HG03095 (cell line): ENCODE measurements around the gene HTR3A.

Source experiments
- ATAC-seq: cut with Tn5 transposase; IDR thresholded peaks from one replicate; pipeline ENCODE4 v1.9.1; 2021; ENCODE audit warnings: moderate library complexity; ENCODE audit not compliant: unreplicated experiment

HTR3A gene

GRCh38 chr11:114016986-114017385, 42.1 kb downstream of the HTR3A start:
- no peak for ATAC-seq

DNA sequence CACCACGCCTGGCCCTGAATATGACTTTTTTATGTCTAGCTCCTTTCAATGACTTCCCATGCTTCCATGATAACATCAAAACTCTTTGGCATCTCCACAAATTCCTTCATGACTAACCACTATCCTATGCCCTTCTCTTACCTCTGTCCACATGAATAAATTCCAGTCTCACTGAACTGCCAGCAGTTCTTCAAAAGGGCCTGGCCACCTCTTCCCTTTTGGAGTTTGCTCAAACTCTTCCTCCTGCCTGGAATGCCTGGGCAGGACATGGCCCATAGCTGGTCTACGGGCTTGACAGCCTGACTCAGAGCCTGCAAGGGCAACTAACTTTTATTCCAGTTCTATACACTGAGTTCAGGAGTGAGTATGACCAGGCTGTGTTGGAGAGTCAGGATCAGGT, 42.8 kb downstream of the HTR3A start:
- ATAC-seq, result no peak

DNA sequence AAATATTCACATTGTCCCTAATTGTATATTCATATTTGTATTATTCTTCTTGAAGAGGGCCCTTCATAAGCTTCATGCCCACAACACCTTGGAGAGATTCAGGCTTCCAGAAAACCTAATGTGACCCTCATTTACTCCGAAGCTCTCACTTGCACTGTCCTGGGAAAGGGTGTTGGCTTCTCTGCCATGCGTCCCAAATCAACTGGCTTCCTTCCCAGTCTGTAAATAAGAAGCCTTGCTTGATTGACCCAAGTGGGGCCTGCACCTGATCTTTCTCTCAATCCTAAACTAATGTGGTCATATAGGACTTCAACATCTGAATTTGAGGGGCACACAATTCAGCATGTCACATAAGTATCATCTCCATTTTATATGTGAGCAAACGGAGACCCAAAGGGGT, 44.1 kb downstream of the HTR3A start:
- ATAC-seq, result no peak

DNA sequence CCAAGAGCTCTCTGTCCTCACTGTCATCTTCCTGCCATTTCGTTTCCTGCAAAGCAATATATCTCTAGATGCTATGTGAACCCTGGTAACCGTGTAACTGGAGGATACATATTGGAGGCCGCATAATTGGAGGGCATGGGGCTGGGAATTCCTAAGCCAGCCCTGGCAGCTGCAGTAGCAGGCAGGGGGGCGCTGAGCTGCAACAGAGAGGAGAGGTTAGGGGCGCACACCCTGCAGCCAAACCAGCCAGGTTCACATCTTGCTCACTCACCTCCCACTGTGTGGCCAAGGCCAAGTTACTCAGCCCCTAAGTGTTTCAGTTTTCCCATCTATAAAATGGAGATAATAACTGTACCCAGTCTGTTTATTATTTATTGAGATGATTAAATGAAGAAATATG, 44.7 kb downstream of the HTR3A start:
- ATAC-seq, result no peak

DNA sequence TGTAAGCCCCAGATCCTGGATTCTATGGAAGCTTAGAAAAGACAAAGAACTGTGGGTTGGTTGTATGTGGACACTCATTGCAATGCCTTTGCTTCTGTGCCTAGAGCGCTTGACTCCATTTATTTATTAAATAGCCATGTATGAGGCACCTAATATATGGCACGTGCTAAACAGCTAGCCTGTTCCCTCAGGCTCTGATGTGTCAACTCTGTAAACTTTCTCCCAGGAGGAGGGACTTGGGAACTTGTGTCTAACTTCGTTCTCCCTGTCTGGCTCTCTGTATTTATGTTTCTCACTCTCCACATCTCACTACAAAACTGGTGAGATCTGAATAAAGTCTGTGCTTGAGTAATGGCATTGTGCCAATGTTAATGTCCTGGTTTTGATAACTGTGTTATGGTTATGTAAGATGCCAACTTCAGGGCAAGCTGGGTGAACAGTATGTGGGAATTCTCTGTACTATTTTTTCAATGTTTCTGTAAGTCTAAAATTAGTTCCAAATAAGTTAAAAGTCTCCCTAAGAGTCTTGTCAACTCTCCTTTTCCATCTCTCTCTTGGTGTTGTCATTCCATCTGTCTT, 50.5 kb downstream of the HTR3A start:
- no peak for ATAC-seq

DNA sequence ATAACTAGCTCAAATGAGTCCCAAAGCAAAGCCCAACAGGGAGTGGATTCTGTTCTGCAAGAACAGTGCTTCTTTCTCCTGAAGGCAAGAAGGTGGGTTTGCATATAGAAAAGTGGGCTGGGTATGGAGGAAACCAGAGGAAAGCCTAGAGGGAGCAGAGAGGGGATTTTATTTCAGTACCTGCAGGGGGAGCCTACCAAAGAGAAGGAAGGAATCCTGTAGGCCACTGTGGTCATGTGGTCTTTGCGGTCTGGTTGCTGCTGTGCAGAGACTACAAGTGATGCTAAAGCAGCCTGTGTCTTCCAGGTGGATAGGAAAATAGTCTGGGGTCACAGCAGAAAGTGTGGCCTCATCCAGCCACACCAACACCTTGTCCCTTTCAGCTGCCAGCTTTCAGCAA, 51.4 kb downstream of the HTR3A start:
- ATAC-seq, result no peak

GRCh38 chr11:114027391-114027790, 52.5 kb downstream of the HTR3A start:
- ATAC-seq, result no peak

- no peak for ATAC-seq
Observed at GRCh38 chr11:114027926-114028325, 53.0 kb downstream of the HTR3A start.

DNA sequence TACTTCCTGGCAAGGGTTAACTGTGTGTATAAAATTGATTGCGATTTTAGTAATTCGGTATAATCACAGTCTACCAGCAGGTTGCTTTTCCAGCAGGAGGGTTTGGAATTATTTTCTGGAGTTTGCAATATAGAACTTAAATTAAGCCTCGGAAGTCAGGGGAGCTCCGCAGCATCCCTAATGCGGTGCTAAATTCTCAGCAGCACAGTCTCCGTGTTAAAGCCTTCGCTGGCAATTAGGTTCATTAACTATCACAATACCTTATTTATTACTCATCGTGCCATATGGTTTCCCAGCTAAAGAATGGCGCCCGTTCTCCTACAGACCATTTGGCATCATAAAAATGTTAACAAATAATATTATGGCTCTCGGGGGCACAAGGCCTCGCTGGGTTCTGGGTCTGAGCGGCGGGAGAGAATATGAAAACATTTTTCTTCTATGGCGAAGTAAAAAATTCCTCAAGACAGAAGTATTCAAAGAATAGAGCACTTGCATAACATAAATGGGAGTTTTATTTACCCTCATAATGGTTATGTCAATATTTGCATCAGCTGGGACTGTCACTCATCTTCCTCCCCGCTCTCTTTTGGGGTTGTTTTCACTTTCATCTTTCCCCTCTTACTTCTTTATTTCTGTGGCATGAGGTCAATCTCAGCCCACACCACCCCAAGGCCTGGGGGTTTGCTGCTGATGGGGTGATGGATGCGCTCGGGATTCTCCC, 56.5 kb downstream of the HTR3A start:
- no peak for ATAC-seq

DNA sequence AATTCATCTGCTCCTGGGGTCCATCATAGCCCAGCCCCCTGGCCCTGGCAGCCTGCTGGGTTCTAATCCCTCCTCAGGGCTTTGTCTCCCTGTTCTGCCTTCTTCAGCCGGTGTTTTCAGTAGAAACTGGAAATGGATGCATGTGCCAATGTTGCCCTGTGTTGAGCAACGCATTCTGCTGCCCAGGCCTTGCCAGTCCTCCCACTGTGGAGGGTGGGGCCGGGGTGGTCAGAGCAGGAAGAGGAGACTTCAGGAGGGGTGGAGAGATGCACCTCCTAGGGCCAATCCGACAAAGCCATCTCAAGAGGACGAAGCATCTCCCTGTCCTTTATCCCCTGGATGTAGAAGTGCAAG, 57.0 kb downstream of the HTR3A start:
- no peak for ATAC-seq

- no peak for ATAC-seq
Observed at GRCh38 chr11:114033066-114033465, 58.2 kb downstream of the HTR3A start.

- no peak for ATAC-seq
Observed at GRCh38 chr11:114033572-114033971, 58.7 kb downstream of the HTR3A start.

DNA sequence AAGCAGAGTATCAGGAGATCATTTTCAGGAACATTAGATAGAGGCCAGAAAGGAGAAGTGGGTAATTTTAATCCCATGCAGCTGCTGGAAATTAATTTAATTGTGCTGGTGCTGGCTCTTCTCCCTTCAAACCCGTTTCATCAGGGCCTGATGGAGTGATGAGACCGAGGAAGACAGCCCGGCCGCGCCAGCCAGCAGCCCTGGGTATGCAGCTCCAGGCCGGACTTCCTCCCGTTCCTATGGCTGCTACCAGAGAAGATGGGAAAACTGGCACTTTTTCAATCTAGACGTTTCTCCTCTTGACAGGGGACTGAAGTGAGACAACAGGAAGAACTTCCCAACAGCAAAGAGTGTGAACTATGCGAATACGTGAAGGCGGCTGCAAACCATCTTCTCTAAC, 60.0 kb downstream of the HTR3A start:
- no peak for ATAC-seq

DNA sequence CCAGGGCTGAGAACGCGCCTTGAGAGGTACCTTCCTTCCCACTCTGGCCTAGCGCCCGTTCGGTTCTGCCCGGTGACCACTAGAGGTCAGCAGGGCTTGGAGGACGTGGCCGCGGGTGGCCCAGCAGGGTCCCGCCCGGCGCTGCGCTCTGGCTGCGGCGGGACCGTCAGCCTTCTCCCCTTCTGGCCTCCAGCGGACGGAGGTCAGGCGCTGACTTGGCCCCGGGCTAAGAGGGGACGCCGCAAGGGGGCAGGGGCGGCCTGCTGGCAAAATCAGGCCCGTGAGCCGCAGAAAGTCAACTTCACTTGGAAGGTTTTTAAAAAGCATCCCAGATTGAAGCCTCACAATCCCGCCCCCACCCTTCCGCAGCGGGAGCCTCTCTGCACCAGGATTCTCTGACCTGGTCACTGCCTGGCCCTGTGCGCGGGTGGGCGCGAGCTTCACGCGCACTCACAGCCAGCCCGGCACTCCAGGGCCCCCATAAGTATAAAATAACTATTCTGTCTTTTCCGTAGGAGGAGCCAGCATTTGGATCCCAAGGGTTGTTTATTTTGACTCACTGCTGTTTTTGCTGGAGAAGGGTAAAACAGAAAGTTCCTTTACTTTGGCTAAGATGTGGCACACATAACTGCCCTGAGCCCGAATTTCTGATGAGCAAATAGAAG, 61.4 kb downstream of the HTR3A start:
- no peak for ATAC-seq

DNA sequence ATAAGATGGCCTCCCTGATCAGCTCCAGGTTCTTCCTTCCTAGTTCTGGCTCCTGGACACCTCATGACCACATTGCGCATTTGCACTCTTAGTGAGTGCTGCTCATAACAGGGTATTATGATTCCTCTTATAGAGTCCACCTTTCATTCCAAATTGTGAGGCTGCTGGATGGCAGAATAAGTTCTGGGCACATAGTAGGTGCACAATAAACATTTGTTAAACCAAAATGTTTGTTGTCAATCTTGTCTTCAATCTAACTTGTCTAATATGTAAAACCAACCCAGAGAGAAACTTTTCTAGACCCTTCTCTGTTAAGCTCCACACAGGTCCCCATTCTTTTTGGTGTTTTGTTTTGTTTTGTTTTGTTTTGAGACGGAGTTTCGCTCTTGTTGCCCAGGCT, 62.0 kb downstream of the HTR3A start:
- no peak for ATAC-seq

DNA sequence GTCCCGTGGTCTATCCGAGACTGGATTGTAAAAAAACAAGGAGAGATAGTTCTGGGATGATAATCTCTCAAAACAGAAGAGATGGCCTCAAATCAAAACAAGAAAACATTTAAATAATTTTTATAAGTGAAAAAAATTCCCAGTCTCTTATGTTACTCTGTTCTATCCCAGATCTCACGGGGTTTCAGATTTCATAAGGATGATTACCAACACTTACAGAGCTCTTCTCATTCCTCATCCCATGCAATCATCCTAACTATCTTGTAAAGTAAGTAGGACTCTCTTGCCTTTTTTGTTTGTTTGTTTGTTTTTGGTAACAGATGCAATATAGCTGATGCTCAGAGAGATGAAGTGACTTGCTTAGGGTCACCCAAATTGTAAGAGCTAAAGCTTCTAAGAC, 64.6 kb downstream of the HTR3A start:
- ATAC-seq, result no peak
